Measurements from ENCODE around the gene ANKRD55. TPM values are rescaled to one million over a fixed set of nuclear protein-coding genes. Genes with fewer than 3 reads are reported as not detected.

ANKRD55 gene
- total RNA-seq, result 0.49 TPM
- long read RNA-seq, result 0 reads

DNA sequence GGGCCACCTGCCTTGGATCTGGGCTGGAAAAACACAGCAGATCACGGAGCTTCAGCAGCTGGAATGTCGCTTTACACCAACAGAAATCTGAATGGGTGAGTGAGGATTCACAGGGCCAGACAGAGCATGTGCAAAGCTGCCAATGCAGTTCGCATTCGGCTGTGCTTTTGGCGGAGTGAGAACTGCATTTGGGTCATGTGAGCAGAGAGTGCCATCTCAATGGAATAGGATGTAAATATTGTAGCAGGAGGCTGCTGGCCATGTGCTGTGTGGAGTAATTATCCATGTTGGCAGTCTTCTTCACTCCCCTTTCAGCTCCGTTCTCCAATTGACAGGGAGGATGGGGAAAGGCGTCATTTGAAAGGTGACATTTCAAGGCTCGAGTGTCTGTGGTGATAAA is at the start of gene ANKRD55:
Gene ANKRD55 (minus strand): TSS at position 101 of the 400 bp plus-strand sequence. CDS start 417 bp downstream, outside the sequence.
- DNase-seq, result no peak
- no peak within 1 kb of the TSS for H3K4me3 ChIP-seq
- TF ChIP-seq, protein P1, sequence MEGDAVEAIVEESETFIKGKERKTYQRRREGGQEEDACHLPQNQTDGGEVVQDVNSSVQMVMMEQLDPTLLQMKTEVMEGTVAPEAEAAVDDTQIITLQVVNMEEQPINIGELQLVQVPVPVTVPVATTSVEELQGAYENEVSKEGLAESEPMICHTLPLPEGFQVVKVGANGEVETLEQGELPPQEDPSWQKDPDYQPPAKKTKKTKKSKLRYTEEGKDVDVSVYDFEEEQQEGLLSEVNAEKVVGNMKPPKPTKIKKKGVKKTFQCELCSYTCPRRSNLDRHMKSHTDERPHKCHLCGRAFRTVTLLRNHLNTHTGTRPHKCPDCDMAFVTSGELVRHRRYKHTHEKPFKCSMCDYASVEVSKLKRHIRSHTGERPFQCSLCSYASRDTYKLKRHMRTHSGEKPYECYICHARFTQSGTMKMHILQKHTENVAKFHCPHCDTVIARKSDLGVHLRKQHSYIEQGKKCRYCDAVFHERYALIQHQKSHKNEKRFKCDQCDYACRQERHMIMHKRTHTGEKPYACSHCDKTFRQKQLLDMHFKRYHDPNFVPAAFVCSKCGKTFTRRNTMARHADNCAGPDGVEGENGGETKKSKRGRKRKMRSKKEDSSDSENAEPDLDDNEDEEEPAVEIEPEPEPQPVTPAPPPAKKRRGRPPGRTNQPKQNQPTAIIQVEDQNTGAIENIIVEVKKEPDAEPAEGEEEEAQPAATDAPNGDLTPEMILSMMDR (IDR thresholded peaks at IDR 0.05), result no peak

DNA sequence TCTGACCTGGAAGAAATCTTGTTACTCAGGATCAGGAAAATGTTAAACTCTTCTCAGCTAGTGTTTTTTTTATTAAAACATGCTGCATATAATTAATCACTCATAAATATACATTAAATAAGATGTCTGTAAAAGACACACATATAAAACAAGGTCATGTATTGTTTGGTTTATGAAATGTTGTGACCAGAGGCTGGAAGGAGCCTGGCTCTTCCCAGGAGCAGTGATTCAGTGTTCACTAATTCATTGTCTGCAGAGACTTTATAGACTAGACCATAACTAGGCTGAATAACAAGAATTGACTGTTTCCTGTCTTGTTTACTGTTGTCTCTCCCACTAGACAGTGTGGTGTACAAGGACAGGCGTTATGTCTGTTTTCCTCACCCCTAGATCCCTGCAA is 49.1 kb upstream of the ANKRD55 start:
- no peak overlapping the region for H3K27ac ChIP-seq
- H3K4me3 ChIP-seq, result no peak overlapping the region
- TF ChIP-seq, protein P1 (IDR thresholded peaks at IDR 0.05), result no peak
- H3K36me3 ChIP-seq, result no peaks in the 10 kb centered on the region
- peaks cover 6% of the 10 kb centered on the region for H3K4me1 ChIP-seq
- intact Hi-C loops (cut with DNase I), result no loop called here
- no peaks in the 10 kb centered on the region for H3K27me3 ChIP-seq
- H3K9me3 ChIP-seq, result no peaks in the 10 kb centered on the region
- DNase-seq (no peak), ATAC-seq (no peak)

More for the DNA sequence above, at the start of gene ANKRD55:
- H3K27ac ChIP-seq, result no peak within 1 kb of the TSS
- H3K9me3 ChIP-seq, result no peaks in the 10 kb centered on the region
- H3K27me3 ChIP-seq, result no peaks in the 10 kb centered on the region
- intact Hi-C loops (cut with DNase I), result no loop called here
- no peak for ATAC-seq
- no peaks in the 10 kb centered on the region for H3K4me1 ChIP-seq
- H3K36me3 ChIP-seq, result no peaks in the 10 kb centered on the region

DNA sequence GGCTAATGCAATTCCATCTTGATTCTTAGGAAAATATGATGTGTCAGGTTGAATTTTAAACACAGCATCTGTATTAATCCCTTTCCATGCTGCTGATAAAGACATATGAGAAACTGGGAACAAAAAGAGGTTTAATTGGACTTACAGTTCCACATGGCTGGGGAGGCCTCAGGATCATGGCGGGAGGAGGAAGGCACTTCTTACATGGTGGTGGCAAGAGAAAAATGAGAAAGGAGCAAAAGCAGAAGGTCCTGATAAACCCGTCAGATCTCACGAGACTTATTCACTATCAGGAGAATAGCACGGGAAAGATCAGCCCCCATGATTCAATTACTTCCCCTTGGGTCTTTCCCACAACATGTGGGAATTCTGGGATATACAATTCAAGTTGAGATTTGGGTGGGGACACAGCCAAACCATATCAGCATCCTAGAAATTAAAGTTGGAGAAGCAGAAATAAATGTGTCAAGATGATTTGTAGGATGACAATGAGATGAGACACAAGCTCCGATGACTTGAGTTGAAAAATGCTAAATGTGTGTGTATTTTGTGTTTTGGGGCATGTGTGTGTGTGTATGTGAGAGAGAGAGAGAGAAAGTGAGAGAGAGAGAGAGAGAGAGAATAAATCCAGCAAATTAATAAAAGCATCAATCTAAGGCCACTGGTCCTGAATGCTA is 48.5 kb upstream of the ANKRD55 start:
- no peak overlapping the region for H3K4me3 ChIP-seq
- no peak overlapping the region for H3K27ac ChIP-seq
- DNase-seq (no peak), ATAC-seq (no peak)
- intact Hi-C loops (cut with DNase I), result no loop called here
- no peaks in the 10 kb centered on the region for H3K27me3 ChIP-seq
- peaks cover 6% of the 10 kb centered on the region for H3K4me1 ChIP-seq
- TF ChIP-seq, protein P1 (IDR thresholded peaks at IDR 0.05), result no peak
- H3K36me3 ChIP-seq, result no peaks in the 10 kb centered on the region
- H3K9me3 ChIP-seq, result no peaks in the 10 kb centered on the region

DNA sequence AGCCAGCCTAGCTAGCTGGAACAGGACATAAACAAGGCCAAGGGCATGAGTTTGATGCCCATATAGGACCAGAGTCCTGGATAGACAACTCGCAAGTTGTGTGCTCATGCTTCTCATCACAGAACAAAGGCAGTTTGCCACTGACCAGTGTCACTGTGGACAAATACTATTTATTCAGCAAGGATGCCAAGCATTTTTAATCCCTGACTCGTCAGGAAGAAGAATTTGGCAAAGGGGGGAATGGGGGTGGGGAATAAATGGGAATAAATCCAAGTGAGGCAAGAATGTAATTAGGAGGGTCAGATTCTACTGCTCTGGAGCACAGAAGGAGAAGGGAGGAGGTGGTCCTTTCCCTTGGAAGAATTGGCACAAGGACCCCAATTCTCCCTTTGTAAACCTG is 46.8 kb upstream of the ANKRD55 start:
- peaks cover 6% of the 10 kb centered on the region for H3K4me1 ChIP-seq
- ATAC-seq, result no peak
- H3K36me3 ChIP-seq, result no peaks in the 10 kb centered on the region
- no peak for DNase-seq
- H3K27me3 ChIP-seq, result no peaks in the 10 kb centered on the region
- H3K27ac ChIP-seq, result no peak overlapping the region
- intact Hi-C loops (cut with DNase I), result no loop called here
- TF ChIP-seq, protein P1 (IDR thresholded peaks at IDR 0.05), result no peak
- H3K4me3 ChIP-seq, result no peak overlapping the region
- no peaks in the 10 kb centered on the region for H3K9me3 ChIP-seq

DNA sequence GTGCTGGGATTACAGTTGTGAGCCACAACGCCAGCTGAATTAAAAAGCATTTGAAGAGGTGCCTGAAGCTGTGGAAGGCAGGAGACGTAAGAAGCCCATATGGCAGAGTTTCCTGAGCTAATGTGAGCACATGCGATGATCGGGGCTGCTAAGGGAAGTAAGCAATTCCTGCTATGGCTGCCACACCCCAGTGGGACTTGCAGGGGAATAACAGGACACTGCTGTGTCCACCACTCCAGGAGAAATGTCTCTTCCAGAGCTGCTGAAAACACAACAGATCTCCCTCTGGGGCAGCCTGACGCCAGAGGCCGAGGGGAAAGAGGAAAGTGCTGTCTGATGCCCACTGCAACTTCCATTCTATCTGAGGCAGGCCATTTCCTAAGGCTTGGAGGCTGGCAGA is 46.2 kb upstream of the ANKRD55 start:
- Histone ChIP-seq H3K9me3 (no peaks in the 10 kb centered on the region), H3K36me3 (no peaks in the 10 kb centered on the region), H3K4me1 (peaks cover 6% of the 10 kb centered on the region), H3K4me3 (no peak overlapping the region), H3K27ac (no peak overlapping the region), H3K27me3 (no peaks in the 10 kb centered on the region)
- intact Hi-C loops (cut with DNase I), result no loop called here
- ATAC-seq (no peak), DNase-seq (no peak)
- TF ChIP-seq, protein P1 (IDR thresholded peaks at IDR 0.05), result no peak

Data from upper lobe of right lung (tissue), 1 donor.